ENCODE measurements around the gene HHATL.
A peak's percentile ranks its signal among the peaks of the same experiment; 100 is the strongest.

The HHATL gene

DNA sequence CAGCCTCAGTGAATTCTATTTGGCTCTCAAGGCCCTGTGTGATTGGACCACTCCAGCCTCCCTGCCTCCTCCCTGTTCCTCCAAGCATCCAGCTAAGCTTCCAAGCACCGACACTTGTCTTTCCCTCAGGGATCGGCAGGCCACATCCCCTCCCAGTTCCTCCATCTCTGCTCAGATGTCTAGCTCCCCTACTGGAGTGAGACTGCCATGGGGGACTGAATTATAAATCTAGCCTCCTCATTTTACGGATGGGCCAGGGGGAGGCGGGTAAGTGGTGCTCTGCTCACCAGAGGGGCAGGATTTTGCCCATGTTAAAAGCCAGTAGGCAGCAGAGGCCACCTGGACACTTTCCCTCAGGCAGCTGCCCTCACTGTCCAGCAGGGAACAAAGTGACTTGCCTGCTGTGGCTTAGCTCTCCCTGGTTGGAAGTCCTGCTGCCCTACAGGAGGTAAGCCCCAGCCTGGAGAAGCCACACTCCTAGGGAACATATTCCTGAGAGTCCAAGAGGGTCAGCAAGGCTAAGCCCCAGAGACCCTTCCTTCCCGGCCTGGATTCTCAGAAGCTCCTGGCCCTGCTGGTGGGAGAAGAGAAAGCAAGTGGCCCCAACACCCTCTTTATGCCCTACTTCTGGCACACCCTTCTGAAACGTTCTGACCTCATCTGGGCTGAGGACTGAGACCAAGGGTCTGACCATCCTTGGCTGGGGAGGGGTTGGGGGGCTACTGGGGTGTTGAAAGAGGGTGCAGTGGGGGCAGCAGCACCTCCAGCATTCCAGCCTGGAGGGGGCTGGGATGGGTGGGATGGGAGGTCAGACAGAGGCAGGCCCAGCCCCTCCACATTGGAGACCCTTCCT is 9.1 kb upstream of the HHATL start:
- no peak for DNase-seq

DNA sequence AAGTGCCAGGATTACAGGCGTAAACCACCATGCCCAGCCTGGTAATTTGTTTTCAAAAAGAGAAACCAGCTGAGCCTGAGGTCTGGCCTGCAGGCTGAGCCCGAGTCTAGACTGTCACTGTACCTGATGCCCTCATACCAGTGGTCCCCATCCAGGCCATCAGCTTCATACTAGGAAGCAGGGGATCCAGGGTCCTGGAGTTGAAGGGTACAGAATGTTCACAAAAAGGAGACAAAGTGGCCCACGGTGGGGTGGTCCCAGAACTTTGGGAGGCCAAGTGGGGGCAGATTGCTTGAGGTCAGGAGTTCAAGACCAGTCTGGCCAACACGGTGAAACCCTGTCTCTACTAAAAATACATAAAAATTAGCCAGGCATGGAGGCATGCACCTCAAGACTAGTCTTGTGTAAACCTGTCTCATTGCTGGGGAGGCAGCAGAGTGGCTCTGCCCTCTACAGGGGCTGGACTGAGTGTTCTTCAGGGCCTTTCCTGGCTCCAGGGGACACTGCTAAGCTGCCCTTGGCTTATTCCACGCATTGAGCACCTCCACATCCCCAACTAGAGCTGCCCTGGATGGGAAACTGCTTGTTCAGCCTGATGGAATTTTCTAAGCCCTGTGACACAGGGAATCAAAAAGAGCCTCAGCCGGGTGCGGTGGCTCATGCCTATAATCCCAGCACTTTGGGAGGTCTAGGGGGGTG is 7.9 kb upstream of the HHATL start:
- DNase-seq: no peak

- no peak for DNase-seq
Measured at GRCh38 chr3:42709621-42710020, 7.0 kb upstream of the HHATL start.

DNA sequence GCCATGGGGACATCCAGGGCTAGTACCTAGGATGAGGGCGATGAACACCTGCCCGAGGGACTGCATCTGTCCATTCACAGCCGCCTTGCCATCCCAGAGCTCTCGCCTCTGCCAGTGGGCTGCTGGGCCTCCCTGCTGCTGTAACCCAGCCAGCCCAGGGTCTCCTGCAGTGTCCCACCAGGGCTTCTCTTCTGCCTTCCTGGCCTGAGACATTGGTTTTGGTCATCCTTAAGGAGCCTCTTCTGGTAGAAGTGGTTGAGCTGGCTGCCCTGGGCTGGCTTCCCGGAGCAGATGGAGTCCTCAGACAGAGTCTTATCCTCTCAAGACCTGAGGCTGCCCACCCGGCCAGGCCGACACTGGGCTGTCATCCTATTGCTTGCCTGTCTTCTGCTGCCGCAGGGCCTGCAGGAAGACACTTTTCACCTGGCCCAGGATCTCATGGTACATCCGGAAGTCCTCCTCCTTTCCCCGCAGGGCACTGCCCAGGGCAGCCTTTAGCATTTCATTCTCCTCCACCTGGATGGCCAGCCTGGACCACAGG is 6.1 kb upstream of the HHATL start:
- no peak for DNase-seq

- DNase-seq: no peak
Measured at GRCh38 chr3:42707620-42708355, 5.2 kb upstream of the HHATL start.

DNA sequence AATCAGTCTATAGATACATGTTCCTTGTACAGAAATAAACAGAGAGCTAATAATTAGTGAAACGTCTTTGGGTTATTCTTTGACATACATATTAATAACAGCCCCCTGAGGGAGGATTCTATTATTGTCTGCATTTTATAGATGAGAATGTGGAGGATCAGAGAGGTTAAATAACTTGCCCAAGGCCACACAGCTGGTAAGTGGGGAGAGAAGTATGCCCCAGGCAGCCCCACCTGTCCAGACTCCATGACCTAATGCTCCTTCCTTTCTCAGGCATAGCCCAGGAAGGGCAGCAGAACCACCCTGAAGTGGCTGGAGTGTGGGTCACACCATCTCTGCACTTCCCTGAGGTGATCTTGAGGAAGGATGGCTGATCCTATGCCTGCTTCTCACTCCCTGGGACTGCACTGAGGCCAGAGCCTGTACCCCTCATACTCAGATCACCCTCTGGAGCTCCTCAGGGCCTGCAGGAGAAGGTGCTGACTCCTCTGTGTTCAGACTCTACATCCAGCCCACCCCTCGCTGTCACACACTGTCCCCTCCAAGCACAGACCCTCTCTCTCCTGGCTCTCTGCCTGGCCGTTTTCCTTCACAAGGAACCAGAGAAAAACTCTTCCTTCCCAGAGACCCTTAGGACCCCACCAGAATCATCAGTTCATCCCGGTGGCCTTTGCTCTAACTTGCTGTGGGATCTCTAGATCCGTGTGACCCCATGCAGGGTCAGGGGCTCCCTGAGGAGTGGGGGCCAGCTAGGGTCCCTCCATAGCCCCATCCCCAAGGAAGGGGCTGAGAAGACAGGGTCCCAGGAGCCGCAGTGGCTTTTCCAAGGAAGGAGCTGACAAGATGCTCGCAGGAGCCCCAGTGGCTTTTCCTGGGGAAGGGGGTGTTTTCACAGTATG is 4.4 kb upstream of the HHATL start:
- DNase-seq: no peak

DNA sequence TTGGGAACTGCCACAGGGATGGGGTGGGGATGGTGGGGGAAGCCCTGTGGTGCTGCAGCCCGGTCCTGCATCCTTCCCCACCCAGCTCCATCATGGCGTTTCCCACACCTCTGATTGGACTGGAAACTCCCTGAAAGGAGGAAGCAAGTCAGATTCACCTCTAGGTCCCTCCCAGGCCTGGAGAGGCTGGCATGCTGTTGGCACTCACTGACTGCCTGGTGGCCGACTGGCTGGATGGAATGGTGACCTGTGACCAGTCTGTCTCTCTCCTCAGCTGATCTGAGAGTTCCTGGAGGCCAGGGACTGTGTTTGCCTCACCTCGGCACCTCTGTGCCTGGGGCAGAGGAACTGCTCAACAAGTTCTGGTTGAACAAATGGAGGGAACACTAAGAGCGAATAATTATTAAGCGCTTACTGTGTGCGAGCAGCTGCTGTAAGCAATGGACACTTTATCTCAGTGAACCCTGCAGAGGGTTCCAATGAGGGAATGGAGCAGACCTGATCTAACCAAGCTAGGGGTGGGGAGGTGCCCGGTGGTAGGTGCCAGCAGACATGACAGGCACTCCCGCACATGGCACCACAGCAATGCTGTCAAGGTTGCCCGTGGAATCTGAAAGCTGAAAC is 3.5 kb upstream of the HHATL start:
- no peak for DNase-seq

GRCh38 chr3:42705058-42705767 is 2.6 kb upstream of the HHATL start:
- no peak for DNase-seq

DNA sequence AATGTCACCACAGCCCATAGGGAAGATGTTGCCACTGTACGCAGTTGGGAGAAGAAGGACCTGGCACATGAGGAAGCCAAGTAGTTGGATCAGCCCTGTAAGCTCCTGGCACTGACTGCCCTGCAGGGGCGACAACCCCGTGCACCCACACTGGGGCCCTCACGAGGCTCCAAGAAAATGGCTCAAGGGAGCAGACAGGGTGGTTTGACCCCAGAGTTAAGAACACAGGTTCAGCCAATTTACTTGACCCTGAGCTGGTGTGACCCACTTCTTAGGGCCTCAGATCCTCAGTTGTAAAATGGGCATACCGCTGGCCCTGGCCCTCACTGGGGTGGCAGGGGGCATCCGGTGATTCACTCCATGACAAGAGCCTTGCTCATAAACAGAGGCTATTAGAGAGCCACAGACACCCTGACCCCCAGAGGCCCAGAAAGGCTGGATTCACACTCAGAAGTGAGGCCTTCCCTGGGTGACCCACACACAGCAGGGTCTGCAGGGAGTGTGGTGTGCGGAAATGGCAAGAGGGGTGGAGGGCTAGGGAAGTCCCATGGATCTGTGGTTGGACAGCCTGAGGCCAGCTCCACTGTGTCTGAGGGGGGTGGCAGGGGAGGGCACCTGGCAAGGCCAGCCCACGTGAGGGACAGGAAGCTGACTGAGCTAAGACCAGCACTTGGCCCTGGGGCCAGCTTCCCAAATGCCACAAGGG is 1.7 kb upstream of the HHATL start:
- no peak for DNase-seq

DNA sequence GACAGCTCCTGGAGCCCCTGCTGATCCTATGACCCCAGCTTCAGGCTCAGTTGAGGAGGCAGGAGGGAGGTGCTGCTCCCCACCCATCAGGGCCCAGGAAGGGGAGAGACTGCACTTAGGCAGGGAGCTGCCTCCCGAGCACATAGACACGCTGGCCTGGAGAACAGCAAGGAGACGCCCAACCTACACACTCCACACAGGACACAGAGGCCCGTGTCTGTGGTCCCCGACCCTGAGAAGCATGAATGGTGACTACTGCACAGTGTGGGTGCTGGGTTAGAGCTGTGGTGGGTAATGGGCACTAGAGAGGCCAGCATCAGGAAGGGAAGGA is 1.1 kb upstream of the HHATL start:
- peak; percentile 26 for DNase-seq

DNA sequence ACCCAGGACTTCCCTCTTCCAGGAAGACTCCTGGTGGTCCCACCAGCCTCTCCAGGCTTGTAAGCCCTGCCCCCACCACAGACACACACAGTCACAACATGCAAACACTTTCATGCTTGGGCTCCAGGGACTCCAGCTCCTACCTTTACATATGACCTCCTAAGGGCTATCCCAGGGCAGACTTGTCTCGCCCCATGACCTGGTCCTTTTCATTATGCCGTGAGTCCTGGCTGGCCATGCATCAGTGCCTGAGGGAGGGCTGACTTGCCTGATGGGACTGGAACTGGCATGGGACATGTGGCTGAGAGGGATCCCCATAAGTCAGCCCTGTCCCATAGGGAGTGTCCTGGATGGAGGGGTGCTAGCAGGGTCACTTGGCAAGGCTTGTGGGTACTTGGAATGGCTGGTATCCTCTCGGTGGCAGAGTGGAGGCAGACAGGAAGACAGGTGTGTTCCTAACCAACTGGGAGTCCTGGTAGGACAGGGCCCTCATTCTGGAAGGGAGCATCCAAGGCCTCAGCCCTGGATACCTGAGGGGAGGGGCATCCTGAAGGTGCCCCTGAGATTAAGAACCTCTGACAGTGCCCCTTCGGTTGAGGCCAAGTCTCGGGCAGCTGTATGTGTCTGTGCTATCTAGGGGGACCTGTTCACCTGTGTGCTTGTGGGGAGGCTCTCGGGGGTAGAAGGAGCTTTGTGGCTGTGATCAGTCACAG is 540 bp upstream of the HHATL start:
- DNase-seq: no peak

DNA sequence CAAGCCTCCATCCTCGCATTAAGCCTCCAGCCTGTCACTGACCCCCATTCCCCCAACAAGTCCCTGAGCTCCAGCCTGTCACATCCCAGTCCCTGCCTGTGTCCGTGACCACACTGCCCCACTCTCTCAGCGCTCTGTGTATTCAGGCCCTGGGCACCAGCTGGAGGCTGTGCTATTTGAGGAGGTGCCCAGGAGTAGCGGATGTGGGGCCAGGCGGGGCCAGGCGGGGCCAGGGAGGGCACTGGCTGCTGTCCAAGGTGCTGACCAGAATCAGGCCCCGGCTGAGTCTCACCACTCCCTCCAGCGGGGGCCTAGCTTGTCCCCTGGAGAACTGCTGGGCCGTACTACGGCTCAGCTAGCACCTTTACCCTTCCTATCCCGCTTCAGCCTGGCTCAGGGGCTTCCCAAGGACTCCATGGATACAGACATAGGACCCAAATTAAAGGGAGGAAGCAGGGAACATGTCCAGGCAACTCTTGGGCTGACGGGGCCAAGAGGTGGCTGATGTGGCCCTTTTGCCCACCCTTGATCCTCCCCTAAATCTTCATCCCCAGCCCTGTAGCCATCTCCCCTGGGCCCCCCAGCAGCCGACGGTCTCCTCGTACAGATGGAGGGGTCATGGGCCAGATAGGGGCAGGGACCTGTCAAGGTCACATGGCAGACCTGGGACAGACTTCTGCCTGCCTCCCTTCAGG is 1.1 kb downstream of the HHATL start:
- DNase-seq: peak; percentile 86

GRCh38 chr3:42700366-42701288 is 2.0 kb downstream of the HHATL start:
- peak; percentile 15 for DNase-seq

- peak; percentile 29 for DNase-seq
Measured at GRCh38 chr3:42699511-42699971, 3.1 kb downstream of the HHATL start.

GRCh38 chr3:42698911-42699230 is 3.7 kb downstream of the HHATL start:
- no peak for DNase-seq

DNA sequence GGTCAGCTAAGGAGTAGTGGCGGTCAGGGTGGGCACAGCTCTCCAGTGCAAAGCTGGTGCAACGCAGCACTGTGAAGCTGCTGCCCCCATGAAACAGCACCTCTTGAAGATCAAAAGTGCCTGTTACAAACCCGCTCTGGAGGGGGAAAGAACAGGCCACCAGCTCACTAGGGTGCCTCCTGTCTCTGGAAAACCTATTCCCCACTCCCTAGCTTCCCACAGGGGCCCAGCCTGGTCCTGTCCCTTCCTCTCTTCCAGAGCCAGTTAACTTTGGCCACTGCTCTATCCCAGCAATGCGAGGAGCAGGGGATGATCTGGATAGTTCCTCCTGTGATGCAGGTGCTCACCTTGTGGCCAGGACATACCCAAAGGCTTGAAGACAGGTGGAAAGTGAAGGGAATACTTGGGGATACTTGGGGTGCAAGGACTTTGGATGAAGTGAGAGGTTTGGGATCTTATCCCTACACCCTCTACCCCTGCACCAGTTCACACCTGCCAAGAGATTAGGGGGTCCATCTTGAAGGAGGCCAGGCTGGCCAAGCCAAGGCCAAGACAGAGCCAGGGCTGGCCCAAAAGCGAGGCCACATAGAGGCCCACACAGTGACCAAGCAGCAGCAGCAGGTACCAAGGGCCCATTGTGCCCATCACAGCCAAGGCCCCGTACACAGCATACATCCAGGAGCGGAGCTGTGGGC is 4.2 kb downstream of the HHATL start:
- DNase-seq: no peak

DNA sequence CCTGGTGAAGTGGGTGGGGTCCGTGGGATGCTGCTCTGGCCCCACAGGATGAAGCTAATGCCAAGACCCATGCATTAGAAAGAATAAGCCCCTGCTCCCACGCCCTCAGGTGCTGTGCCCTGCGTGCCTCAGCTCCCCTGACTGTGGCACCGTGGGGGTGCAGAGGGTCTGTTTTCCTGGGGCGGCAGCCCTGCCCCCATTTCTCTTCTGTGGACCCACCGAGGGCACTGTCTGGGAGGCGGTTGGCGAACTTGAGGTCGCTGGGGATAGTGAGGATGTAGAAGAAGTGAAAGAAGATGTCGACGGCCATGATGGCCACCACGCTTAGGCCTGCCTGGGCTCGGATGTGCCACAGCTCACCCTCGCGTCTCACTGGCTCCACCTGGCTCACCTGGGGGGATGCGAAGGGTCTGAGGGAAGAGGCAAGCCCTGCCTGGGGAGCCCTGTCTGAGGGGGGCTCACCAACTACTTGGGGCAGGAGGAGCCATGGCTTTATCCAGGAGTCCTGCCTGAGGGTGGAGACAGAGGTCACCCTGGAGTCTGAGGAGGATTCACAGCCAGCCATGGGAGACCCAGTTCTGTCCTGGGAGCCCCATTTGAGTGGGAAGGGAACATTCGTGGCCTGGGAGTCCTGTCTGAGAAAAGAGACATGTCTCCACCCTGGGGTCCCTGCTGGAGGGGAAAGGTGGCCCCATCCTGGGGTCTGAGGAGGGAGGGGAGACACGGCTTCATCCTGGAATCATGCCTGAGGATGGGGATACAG is 5.1 kb downstream of the HHATL start:
- no peak for DNase-seq
